PC-3 (cell line): ENCODE results near the gene KRT83. TPM values are rescaled to one million over a fixed set of nuclear protein-coding genes. Genes with fewer than 3 reads are reported as not detected.

Source experiments
- ATAC-seq: fragments of 200-7000 bp; cut with Tn5 transposase; 2 replicates; pipeline ENCODE4 v1.9.1; 2020; ENCODE audit warnings: mild to moderate bottlenecking, moderate library complexity
- Bru-seq: library from RNA; stranded (reverse); fragments of 400-500 nt; gene quantifications from one replicate; lab custom pipeline; 2021; lab: Mats Ljungman, UMichigan
- BruChase-seq, 2 experiments: library from RNA; stranded (reverse); fragments of 400-500 nt; gene quantifications; one replicate each; lab custom pipeline; 2021; lab: Mats Ljungman, UMichigan
- BruUV-seq: library from RNA; stranded (reverse); fragments of 400-500 nt; replicated peaks from 2 replicates; lab custom pipeline; 2021; lab: Mats Ljungman, UMichigan
- CTCF ChIA-PET: fragments of 300-600 bp; sonication (Branson Sonifier 250); formaldehyde crosslinking; loops from one replicate; lab custom pipeline; 2022; ENCODE audit warnings: antibody characterized with exemption; lab: Charles Lee
- POLR2A ChIA-PET: fragments of 300-600 bp; sonication (Branson Sonifier 250); formaldehyde crosslinking; loops from one replicate; lab custom pipeline; 2022; ENCODE audit warnings: antibody characterized with exemption; ENCODE audit not compliant: unreplicated experiment; lab: Charles Lee
- DNase-seq: peaks from one replicate; pipeline ENCODE4 v3.0.0-alpha.2; 2015
- H2AFZ ChIP-seq: fragments of 300-600 bp; sonication (generic); 2 replicates; pipeline ENCODE4 v1.6.0; 2016; ENCODE audit warnings: antibody characterized with exemption, low read length
- H3F3A ChIP-seq: fragments of 300-600 bp; sonication (generic); one replicate; pipeline ENCODE4 v1.6.0; 2017; ENCODE audit warnings: antibody characterized with exemption, low read length, control low read depth, mild to moderate bottlenecking; ENCODE audit not compliant: unreplicated experiment
- H3K27ac ChIP-seq: fragments of 300-600 bp; sonication (generic); 2 replicates; pipeline ENCODE4 v1.5.1; 2016; ENCODE audit warnings: mild to moderate bottlenecking, low read length
- H3K27me3 ChIP-seq: fragments of 300-600 bp; sonication (generic); 2 replicates; pipeline ENCODE4 v1.6.1; 2016; ENCODE audit warnings: low read length, mixed read lengths
- H3K36me3 ChIP-seq: fragments of 300-600 bp; sonication (generic); 2 replicates; pipeline ENCODE4 v1.6.1; 2016; ENCODE audit warnings: low read depth, mixed run types, low read length, mixed read lengths
- H3K4me1 ChIP-seq: fragments of 300-600 bp; sonication (generic); 2 replicates; pipeline ENCODE4 v1.5.1; 2016; ENCODE audit warnings: low read length; ENCODE audit not compliant: insufficient read depth
- H3K4me2 ChIP-seq: fragments of 300-600 bp; sonication (generic); 2 replicates; pipeline ENCODE4 v1.6.0; 2016; ENCODE audit warnings: low read length
- H3K4me3 ChIP-seq: fragments of 300-600 bp; sonication (generic); 2 replicates; pipeline ENCODE4 v1.5.1; 2016; ENCODE audit warnings: mild to moderate bottlenecking, low read length, mixed read lengths
- H3K79me2 ChIP-seq: fragments of 300-600 bp; sonication (generic); 2 replicates; pipeline ENCODE4 v1.6.1; 2017; ENCODE audit warnings: low read length, mixed read lengths
- H3K9ac ChIP-seq: fragments of 300-600 bp; sonication (generic); 2 replicates; pipeline ENCODE4 v1.6.0; 2016; ENCODE audit warnings: mild to moderate bottlenecking, low read length
- H3K9me2 ChIP-seq: fragments of 300-600 bp; sonication (generic); replicated peaks from 2 replicates; pipeline ENCODE4 v1.6.1; 2016; ENCODE audit warnings: mixed run types, low read length, mixed read lengths
- H3K9me3 ChIP-seq: fragments of 300-600 bp; sonication (generic); 2 replicates; pipeline ENCODE4 v1.6.1; 2016; ENCODE audit warnings: low read length, mixed read lengths
- H4K20me1 ChIP-seq: fragments of 300-600 bp; sonication (generic); 2 replicates; pipeline ENCODE4 v1.6.1; 2016; ENCODE audit warnings: low read length, mixed read lengths
- EZH2 ChIP-seq: fragments of 300-600 bp; sonication (generic); IDR thresholded peaks from one replicate; pipeline ENCODE4 v1.6.1; 2017; ENCODE audit warnings: antibody characterized with exemption, mild to moderate bottlenecking, low read length; ENCODE audit not compliant: unreplicated experiment
- EZH2phosphoT487 ChIP-seq: fragments of 300-600 bp; sonication (generic); IDR thresholded peaks from 2 replicates; pipeline ENCODE4 v1.6.1; 2018; ENCODE audit warnings: mild to moderate bottlenecking, antibody characterized with exemption, low read length, borderline replicate concordance
- intact Hi-C: fragments of 100-400 bp; cut with micrococcal nuclease; formaldehyde crosslinking; loops from 2 replicates; pipeline ENCODE4 v1.9.0; 2023
- long read RNA-seq: library from polyadenylated mRNA; unstranded; transcript quantifications from one replicate; pipeline ENCODE4 v2.0.0, GENCODE V29; 2021; ENCODE audit not compliant: unreplicated experiment
- total RNA-seq: library from RNA; depleted of rRNA; stranded (reverse); fragments of >200 nt; gene quantifications from 2 replicates; pipeline ENCODE4 v1.2.3, GENCODE V29; 2014; rRNA removed
- TF ChIP-seq, protein P1 (sequence below): fragments of 300-600 bp; sonication (generic); conservative IDR thresholded peaks from 2 replicates; pipeline ENCODE4 v1.5.1; 2017; ENCODE audit warnings: antibody characterized with exemption, low read depth, mild to moderate bottlenecking, low read length

Gene KRT83
- 0.33 and 1.1 TPM in 2 replicates for total RNA-seq
- Bru-seq, nascent RNA, result percentile 19 among the genes with signal in this experiment
- BruChase-seq, experiment 1, labeled RNA remaining after a 6-hour chase, result percentile 20 among the genes with signal in this experiment
- percentile 18 among the genes with signal in this experiment for BruChase-seq, experiment 2, labeled RNA remaining after a 2-hour chase
- long read RNA-seq, result 0 reads

DNA sequence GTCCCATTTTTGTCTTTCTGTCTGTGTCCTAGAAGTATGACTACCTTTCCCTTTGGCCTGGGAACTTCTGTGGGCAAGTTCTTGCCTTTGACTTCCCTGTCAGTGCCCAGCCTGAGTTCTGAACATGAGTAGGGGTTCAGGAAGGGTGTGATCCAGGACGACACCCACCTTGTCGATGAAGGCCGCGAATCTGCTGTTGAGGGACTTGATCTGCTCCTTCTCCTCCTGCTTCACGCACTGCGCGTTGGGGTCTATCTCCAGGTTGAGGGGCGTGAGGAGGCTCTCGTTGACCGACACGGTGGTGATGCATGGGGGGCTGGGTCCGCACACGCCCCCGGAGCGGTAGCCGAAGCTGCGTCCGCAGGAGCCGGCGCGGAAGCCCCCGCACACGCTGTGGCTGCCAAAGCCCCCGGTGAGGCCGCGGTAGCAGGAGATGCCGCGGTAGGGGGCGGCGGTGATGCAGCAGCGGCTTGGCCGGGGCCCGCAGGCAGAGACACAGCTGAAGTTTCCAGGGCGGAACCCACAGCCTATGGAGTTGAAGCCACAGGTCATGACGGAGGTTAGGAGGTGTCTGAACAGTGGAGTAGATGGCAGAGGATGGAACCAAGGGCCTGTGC is at the start of gene KRT83:
Gene KRT83, minus strand, starts transcription at position 615 of the 617 bp plus-strand sequence. Its CDS starts 63 bp downstream, at position 552.
- Histone ChIP-seq H3F3A (no peaks in the 10 kb centered on the region), H3K79me2 (no peaks in the 10 kb centered on the region), H3K4me3 (no peak within 1 kb of the TSS), H3K4me2 (no peak within 1 kb of the TSS), H3K36me3 (no peaks in the 10 kb centered on the region), H3K9ac (no peak within 1 kb of the TSS), H4K20me1 (no peaks in the 10 kb centered on the region), H3K9me3 (no peaks in the 10 kb centered on the region), H3K9me2 (no peaks in the 10 kb centered on the region), H3K27ac (no peak within 1 kb of the TSS), H3K27me3 (no peaks in the 10 kb centered on the region), H2AFZ (no peak within 1 kb of the TSS), H3K4me1 (no peaks in the 10 kb centered on the region)
- TF ChIP-seq EZH2, result no peak
- TF ChIP-seq EZH2phosphoT487, result no peak
- TF ChIP-seq, protein P1, sequence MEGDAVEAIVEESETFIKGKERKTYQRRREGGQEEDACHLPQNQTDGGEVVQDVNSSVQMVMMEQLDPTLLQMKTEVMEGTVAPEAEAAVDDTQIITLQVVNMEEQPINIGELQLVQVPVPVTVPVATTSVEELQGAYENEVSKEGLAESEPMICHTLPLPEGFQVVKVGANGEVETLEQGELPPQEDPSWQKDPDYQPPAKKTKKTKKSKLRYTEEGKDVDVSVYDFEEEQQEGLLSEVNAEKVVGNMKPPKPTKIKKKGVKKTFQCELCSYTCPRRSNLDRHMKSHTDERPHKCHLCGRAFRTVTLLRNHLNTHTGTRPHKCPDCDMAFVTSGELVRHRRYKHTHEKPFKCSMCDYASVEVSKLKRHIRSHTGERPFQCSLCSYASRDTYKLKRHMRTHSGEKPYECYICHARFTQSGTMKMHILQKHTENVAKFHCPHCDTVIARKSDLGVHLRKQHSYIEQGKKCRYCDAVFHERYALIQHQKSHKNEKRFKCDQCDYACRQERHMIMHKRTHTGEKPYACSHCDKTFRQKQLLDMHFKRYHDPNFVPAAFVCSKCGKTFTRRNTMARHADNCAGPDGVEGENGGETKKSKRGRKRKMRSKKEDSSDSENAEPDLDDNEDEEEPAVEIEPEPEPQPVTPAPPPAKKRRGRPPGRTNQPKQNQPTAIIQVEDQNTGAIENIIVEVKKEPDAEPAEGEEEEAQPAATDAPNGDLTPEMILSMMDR, result no peak
- BruUV-seq, result no TSS peak
- POLR2A ChIA-PET, result no interaction called here
- intact Hi-C loops, result no loop called here
- CTCF ChIA-PET, result no interaction called here
- DNase-seq (no peak), ATAC-seq (no peak)

DNA sequence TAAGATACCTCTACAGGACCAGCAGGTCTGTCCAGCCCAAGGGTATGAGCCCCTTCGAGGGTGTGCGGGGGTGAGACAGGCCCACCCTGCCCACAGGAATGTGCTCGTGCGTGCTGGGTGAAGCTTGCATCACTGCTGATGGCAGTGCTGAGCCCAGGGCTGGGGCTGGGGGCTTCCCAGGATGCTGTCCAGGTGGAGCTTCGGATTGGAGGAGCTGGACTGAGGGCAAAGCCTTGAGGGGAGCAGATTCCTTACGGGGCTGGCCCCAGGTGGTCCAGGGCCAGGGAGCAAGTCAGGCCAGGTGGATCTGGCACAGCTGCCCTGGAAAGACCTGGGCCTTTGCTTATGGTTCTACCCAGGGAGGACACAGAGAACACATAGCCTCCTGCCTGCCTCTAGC is 48.6 kb upstream of the KRT83 start:
- H3K27me3 ChIP-seq, result no peaks in the 10 kb centered on the region
- H3K27ac ChIP-seq, result no peak overlapping the region
- no peaks in the 10 kb centered on the region for H3K9me2 ChIP-seq
- no peak overlapping the region for H2AFZ ChIP-seq
- no peak overlapping the region for H3K4me3 ChIP-seq
- intact Hi-C loops, result loop anchor here (5.0 kb wide), 1 partner anchor 502 kb away; no protein-coding TSS in a partner anchor
- H3K4me1 ChIP-seq, result no peaks in the 10 kb centered on the region
- ATAC-seq, result no peak
- no peaks in the 10 kb centered on the region for H4K20me1 ChIP-seq
- BruUV-seq, result no TSS peak
- no peak for DNase-seq
- TF ChIP-seq, protein P1, result no peak
- no peak for TF ChIP-seq EZH2
- TF ChIP-seq EZH2phosphoT487, result no peak
- no peaks in the 10 kb centered on the region for H3K9me3 ChIP-seq
- CTCF ChIA-PET, result no interaction called here
- POLR2A ChIA-PET, result no interaction called here
- no peaks in the 10 kb centered on the region for H3F3A ChIP-seq
- no peaks in the 10 kb centered on the region for H3K79me2 ChIP-seq
- no peak overlapping the region for H3K9ac ChIP-seq
- H3K36me3 ChIP-seq, result no peaks in the 10 kb centered on the region
- H3K4me2 ChIP-seq, result no peak overlapping the region

DNA sequence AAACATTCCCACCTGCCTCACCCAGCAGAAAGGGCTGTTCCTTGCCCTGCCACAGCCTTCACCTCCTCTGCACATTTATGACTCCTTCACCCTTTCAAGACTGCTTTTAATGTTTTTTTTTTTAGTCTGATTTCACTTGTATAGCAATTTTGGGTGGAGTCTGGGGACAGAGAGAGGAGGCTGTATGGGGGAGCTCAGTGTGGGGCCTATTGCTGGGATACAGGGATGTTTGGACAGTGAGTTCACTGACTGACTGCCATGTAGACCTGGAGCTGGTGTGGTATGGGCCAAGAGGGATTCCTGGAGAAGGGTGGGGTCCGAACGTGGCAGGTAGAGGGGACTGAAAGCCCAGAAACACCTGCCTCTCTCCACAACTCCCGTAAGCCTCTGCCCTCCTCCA is 48.0 kb upstream of the KRT83 start:
- Histone ChIP-seq H3K4me3 (no peak overlapping the region), H3K27ac (no peak overlapping the region), H3K9me3 (no peaks in the 10 kb centered on the region), H3F3A (no peaks in the 10 kb centered on the region), H3K9me2 (no peaks in the 10 kb centered on the region), H3K4me2 (no peak overlapping the region), H3K27me3 (no peaks in the 10 kb centered on the region), H4K20me1 (no peaks in the 10 kb centered on the region), H3K36me3 (no peaks in the 10 kb centered on the region), H3K4me1 (no peaks in the 10 kb centered on the region), H3K79me2 (no peaks in the 10 kb centered on the region), H2AFZ (no peak overlapping the region), H3K9ac (no peak overlapping the region)
- ATAC-seq (no peak), DNase-seq (no peak)
- POLR2A ChIA-PET, result no interaction called here
- intact Hi-C loops, result no loop called here
- CTCF ChIA-PET, result no interaction called here
- BruUV-seq, result no TSS peak
- TF ChIP-seq EZH2phosphoT487, result no peak
- TF ChIP-seq, protein P1, result no peak
- no peak for TF ChIP-seq EZH2
